ENCODE results near the gene GPC5.
"Not testable (repeated sequence)": the region's sequence is repeated elsewhere in the genome, so short reads cannot be mapped to it uniquely, and the experiment has no call there.

Gene GPC5

GRCh38 chr13:91661692-91662490 lies 263.5 kb downstream of the GPC5 start:
- DNase-seq = no peak

- DNase-seq = no peak
Measured at GRCh38 chr13:91664039-91664438, 265.6 kb downstream of the GPC5 start.

- DNase-seq = no peak
Measured at GRCh38 chr13:91667486-91667885, 269.1 kb downstream of the GPC5 start.

GRCh38 chr13:91668866-91669495 lies 270.6 kb downstream of the GPC5 start:
- DNase-seq = no peak

- not testable (repeated sequence) for DNase-seq
Measured at GRCh38 chr13:91674347-91674746, 275.9 kb downstream of the GPC5 start.

GRCh38 chr13:91684746-91685145 lies 286.3 kb downstream of the GPC5 start:
- no peak for DNase-seq

- DNase-seq = peak; percentile 27
Measured at GRCh38 chr13:91690944-91691343, 292.5 kb downstream of the GPC5 start.

- DNase-seq = no peak
Measured at GRCh38 chr13:91693466-91693865, 295.0 kb downstream of the GPC5 start.

- no peak for DNase-seq
Measured at GRCh38 chr13:91698308-91698707, 299.9 kb downstream of the GPC5 start.

GRCh38 chr13:91698767-91699166 lies 300.3 kb downstream of the GPC5 start:
- no peak for DNase-seq

- no peak for DNase-seq
Measured at GRCh38 chr13:91699863-91700262, 301.4 kb downstream of the GPC5 start.

GRCh38 chr13:91701975-91702374 lies 303.6 kb downstream of the GPC5 start:
- no peak for DNase-seq

GRCh38 chr13:91702411-91702810 lies 304.0 kb downstream of the GPC5 start:
- DNase-seq = no peak

GRCh38 chr13:91704398-91704797 lies 306.0 kb downstream of the GPC5 start:
- no peak for DNase-seq

GRCh38 chr13:91708558-91708957 lies 310.1 kb downstream of the GPC5 start:
- DNase-seq = no peak

GRCh38 chr13:91709180-91709579 lies 310.8 kb downstream of the GPC5 start:
- DNase-seq = no peak

- DNase-seq = no peak
Measured at GRCh38 chr13:91710733-91711132, 312.3 kb downstream of the GPC5 start.

GRCh38 chr13:91714855-91715254 lies 316.4 kb downstream of the GPC5 start:
- no peak for DNase-seq

- no peak for DNase-seq
Measured at GRCh38 chr13:91716436-91717065, 318.1 kb downstream of the GPC5 start.

GRCh38 chr13:91719033-91719432 lies 320.6 kb downstream of the GPC5 start:
- DNase-seq = peak; percentile 26

- no peak for DNase-seq
Measured at GRCh38 chr13:91721413-91721812, 323.0 kb downstream of the GPC5 start.

- peak; percentile 43 for DNase-seq
Measured at GRCh38 chr13:91722267-91722884, 324.0 kb downstream of the GPC5 start.

GRCh38 chr13:91724591-91724990 lies 326.2 kb downstream of the GPC5 start:
- DNase-seq = no peak

- DNase-seq = no peak
Measured at GRCh38 chr13:91725646-91726045, 327.2 kb downstream of the GPC5 start.

Data from RPMI8226 (cell line).